Tibial nerve (tissue), 4 donors: ENCODE results near the gene AP2A2.

Experiments used
- CTCF ChIP-seq, 5 experiments: fragments of 200-600 bp in 3 of 5; fragments of 450-650 bp in 2 of 5; sonication (generic) in 3 of 5; IDR thresholded peaks; one replicate each; pipeline ENCODE4 v1.5.1; 2016 to 2019; ENCODE audit warnings: antibody characterized with exemption in 5 of 5, mild to moderate bottlenecking in 3 of 5, moderate library complexity in 2 of 5
- EP300 ChIP-seq, 2 donors: sonication (generic); formaldehyde crosslinking; IDR thresholded peaks; one replicate each; pipeline ENCODE4 v1.6.1; 2017; ENCODE audit warnings: antibody characterized with exemption in 2 of 2, mild to moderate bottlenecking in 1 of 2
- POLR2A ChIP-seq, 2 donors: fragments of 450-650 bp; IDR thresholded peaks; one replicate each; pipeline ENCODE4 v1.6.1; 2017; ENCODE audit warnings: antibody characterized with exemption in 2 of 2, mild to moderate bottlenecking in 2 of 2, moderate library complexity in 2 of 2

- no peak for TF ChIP-seq CTCF (IDR thresholded peaks at IDR 0.05)
- no peak for TF ChIP-seq POLR2A (IDR thresholded peaks at IDR 0.05)
- no peak for TF ChIP-seq EP300 (IDR thresholded peaks at IDR 0.05)
These were observed 104.9 kb downstream of the AP2A2 start for GRCh38 chr11:1030556-1030955.
